Activated CD8-positive, alpha-beta memory T cell treated with anti-CD3 and anti-CD28 coated beads for 4 hours (primary cell): ENCODE data around the gene AIFM1.
A peak's percentile ranks its signal among the peaks of the same experiment; 100 is the strongest.

Source experiments
- DNase-seq, 2 donors: peaks; one replicate each; pipeline ENCODE4 v3.0.0-alpha.2; 2020; ENCODE audit warnings: low read depth in 2 of 2

The AIFM1 gene

DNA sequence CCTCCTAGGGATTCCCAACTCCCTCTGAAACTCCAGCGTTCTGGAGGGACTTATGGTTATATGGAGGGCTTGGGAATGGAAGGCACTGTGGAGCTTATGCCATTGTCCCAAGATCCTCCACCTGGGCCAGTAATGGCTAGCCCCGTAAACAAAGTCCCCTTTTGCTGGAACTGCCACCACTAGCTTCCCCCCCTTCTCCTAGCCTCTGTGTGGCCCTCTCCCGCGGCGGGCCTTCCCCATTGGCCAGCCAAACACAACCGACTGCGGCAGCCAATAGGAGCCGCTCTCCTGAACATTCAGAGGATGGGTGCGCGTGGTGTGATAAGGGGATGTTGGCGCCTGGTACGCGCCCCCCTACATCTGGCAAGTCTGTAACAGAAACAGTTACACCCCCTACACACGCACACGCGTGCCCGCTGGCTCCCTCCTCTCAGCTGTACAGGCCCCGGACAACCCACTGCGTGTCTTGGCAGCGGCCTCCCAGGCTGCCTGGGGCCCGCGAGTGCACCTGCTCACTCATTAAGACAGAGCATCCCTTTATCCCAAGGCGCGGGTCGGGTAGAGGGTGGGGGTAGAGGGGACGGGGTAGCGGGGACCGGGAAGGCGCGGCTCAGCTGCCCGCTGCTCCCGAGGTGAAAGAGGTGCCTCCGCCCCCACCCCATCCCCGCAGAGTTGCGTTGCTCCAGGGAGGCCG lies 5.3 kb upstream of the AIFM1 start:
- DNase-seq = peak; percentile 22 to 26

DNA sequence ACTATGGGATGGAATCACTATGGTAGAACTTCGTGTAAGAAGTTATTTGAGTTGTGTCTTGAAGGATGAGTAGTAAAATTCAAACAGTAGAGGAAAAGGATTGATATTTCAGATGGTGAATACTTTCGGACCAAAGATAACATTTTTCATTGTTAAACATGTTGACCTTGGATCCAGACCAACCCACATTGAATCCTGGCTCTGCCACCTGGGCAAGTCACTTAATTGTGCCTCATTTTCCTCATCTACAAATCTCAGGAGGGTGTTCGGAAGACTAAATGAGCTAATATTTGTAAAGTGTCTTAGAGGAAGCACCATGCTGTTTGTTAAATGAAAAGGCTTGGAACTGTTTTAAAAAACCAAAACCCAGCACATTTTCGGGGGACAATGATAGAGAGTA lies 1.4 kb upstream of the AIFM1 start:
- no peak for DNase-seq

- no peak for DNase-seq
These were observed 799 bp upstream of the AIFM1 start for GRCh38 chrX:130166503-130166777.

- no peak for DNase-seq
These were observed 399 bp downstream of the AIFM1 start for GRCh38 chrX:130165181-130165702.

GRCh38 chrX:130163398-130163797 lies 2.2 kb downstream of the AIFM1 start:
- DNase-seq = no peak

- no peak for DNase-seq
These were observed 3.4 kb downstream of the AIFM1 start for GRCh38 chrX:130162094-130162735.

- DNase-seq = no peak
These were observed 5.9 kb downstream of the AIFM1 start for GRCh38 chrX:130159776-130160175.

GRCh38 chrX:130158311-130158710 lies 7.3 kb downstream of the AIFM1 start:
- DNase-seq = no peak

GRCh38 chrX:130155564-130155963 lies 10.1 kb downstream of the AIFM1 start:
- DNase-seq = no peak

DNA sequence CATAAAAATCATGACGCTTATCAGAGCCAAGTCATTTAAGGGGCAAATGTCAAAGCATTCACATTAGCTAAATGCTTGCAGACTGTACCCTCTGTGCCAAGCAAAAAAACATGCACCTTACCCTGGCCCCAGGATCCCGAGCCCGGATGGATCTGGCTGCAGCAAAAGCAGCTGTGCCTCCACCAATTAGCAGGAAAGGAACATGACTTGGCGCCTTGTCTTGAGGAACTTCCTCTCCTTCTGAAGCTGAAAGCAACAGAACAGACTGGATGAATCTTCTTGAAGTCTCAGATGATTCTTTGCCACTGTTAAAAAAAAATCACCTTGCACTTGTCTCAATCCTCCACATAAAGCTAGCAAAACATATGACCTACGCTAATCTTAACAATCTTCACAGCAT lies 18.0 kb downstream of the AIFM1 start:
- no peak for DNase-seq

- no peak for DNase-seq
These were observed 20.5 kb downstream of the AIFM1 start for GRCh38 chrX:130145123-130145522.

GRCh38 chrX:130144509-130144908 lies 21.1 kb downstream of the AIFM1 start:
- no peak for DNase-seq

DNA sequence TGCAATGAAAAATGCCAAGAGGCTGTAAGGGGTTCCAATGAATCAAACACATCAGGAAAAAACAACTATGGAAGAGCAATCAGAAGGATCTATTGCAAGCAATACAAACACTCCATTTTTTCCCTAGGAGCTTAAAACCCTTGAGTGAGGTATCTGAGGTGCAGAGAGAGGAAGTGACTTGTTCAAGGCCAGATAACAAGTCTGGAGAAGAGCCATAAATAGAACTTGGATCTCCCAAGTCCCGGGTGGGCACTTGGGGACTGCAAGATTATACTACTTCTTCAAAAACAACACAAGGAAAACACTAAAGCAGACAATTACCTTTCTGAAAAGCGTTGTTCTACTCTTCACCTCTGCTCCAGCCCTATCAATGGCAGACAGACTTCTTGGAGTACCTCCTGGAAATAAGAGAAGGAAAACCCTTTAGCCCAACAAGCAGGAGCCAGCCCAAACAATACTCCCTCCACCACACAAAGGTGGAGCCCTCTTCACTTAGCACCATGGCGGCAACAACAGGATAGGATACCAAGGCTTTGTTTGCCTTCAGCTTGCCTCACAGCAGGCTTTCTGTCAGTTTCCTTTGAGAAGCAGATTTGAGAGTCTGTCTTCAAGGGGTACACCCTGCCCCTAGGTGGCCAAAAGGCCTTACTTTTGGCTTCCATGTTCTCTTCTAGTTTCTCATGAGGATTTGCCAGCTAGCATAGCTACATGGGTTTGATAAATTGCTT lies 26.0 kb downstream of the AIFM1 start:
- DNase-seq = no peak

- DNase-seq = no peak
These were observed 28.7 kb downstream of the AIFM1 start for GRCh38 chrX:130136961-130137360.

- DNase-seq = no peak
These were observed 29.1 kb downstream of the AIFM1 start for GRCh38 chrX:130136496-130136895.

DNA sequence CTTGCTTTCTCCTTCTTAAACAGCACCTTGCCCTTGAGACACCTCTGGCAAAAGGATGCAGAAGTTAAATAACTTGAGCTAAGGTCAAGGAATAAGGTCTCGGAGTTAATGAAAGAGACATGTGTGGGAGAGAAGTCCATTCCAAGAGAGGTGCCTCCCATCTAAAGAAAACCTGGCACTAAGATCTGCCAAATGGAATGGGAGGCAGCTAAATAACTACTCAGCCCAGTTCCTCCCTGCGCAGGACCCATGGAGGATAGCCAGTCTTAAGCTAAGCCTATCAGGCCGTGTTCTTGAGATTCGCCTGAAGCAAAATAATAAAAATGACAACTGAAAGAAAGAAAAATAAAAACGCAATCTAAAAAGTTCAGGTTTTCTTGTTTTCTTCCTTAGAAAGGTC lies 34.7 kb downstream of the AIFM1 start:
- DNase-seq = no peak

- DNase-seq = no peak
These were observed 40.4 kb downstream of the AIFM1 start for GRCh38 chrX:130125091-130125874.

GRCh38 chrX:130124577-130124976 lies 41.1 kb downstream of the AIFM1 start:
- no peak for DNase-seq

GRCh38 chrX:130121505-130121800 lies 44.2 kb downstream of the AIFM1 start:
- DNase-seq = no peak

DNA sequence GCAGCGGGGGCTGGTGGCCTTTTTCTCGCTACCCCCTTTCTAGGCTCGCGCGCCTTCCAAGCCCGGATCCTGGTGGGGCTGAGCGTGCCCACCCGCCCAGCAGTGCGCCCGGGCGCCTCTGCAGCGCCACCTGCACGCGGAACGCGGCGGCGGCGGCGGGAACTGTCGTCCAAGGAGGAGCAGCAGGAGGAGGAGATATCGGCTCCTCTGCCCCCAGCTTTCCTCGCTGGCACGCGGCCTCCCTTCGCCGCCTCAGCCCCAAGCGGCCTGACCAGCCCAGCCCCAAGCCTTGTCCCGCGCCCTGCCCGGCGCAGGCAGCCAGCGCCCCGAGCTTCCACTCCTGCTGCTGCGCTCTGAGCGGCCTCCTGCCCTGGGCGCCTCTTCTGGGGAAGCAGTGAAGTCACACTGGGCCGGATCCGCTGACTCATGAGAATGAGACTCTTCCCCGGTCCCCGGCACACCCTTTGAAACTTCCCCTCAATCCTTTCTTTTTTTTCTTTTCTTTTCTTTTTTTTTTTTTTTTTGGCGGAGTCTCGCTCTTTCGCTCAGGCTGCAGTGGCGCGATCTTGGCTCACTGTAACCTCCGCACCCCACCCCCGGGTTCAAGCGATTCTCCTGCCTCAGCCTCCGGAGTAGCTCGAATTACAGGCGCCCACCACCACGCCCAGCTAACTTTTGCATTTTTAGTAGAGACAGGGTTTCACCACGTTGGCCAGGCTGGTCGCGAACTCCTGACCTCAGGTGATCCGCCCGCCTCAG lies 44.7 kb downstream of the AIFM1 start:
- DNase-seq = peak; percentile 24 to 38

- DNase-seq = no peak
These were observed 45.3 kb downstream of the AIFM1 start for GRCh38 chrX:130120321-130120731.
